DOHH2 (cell line): ENCODE results near the gene PSMD3.

Experiments used
- H3F3A ChIP-seq: fragments of 200-600 bp; sonication (generic), shearing (Covaris generic); 2 replicates; pipeline ENCODE4 v1.6.0; 2016; ENCODE audit warnings: antibody characterized with exemption, mild to moderate bottlenecking; ENCODE audit not compliant: control insufficient read depth, insufficient read depth
- H3K27ac ChIP-seq: fragments of 200-600 bp; sonication (generic); 2 replicates; pipeline ENCODE4 v1.5.1; 2014; ENCODE audit warnings: low read depth, mild to moderate bottlenecking, low read length, moderate library complexity
- H3K27me3 ChIP-seq: fragments of 200-600 bp; sonication (generic); 2 replicates; pipeline ENCODE4 v1.6.1; 2014; ENCODE audit warnings: mild to moderate bottlenecking, low read length, mixed read lengths; ENCODE audit not compliant: control insufficient read depth
- H3K36me3 ChIP-seq: fragments of 200-600 bp; sonication (generic); 2 replicates; pipeline ENCODE4 v1.6.1; 2014; ENCODE audit warnings: mild to moderate bottlenecking, low read length, moderate library complexity, mixed read lengths; ENCODE audit not compliant: control insufficient read depth
- H3K4me1 ChIP-seq: fragments of 200-600 bp; sonication (generic); 2 replicates; pipeline ENCODE4 v1.6.1; 2014; ENCODE audit warnings: mild to moderate bottlenecking, low read length, mixed read lengths; ENCODE audit not compliant: control insufficient read depth
- H3K4me2 ChIP-seq: fragments of 200-600 bp; sonication (generic); 2 replicates; pipeline ENCODE4 v1.6.0; 2014; ENCODE audit warnings: mild to moderate bottlenecking, low read length, moderate library complexity
- H3K4me3 ChIP-seq: fragments of 200-600 bp; sonication (generic); 2 replicates; pipeline ENCODE4 v1.5.1; 2014; ENCODE audit warnings: mild to moderate bottlenecking, low read length, mixed read lengths
- H3K79me2 ChIP-seq: fragments of 200-600 bp; sonication (generic); 2 replicates; pipeline ENCODE4 v1.6.1; 2014; ENCODE audit warnings: mild to moderate bottlenecking, low read length, mixed read lengths; ENCODE audit not compliant: control insufficient read depth
- H3K9me2 ChIP-seq: fragments of 200-600 bp; sonication (generic); replicated peaks from 2 replicates; pipeline ENCODE4 v1.6.1; 2014; ENCODE audit warnings: mild to moderate bottlenecking, low read length, mixed read lengths; ENCODE audit not compliant: control insufficient read depth
- H3K9me3 ChIP-seq: fragments of 200-600 bp; sonication (generic); 2 replicates; pipeline ENCODE4 v1.6.1; 2014; ENCODE audit warnings: antibody characterized with exemption, low read length, mixed read lengths; ENCODE audit not compliant: control insufficient read depth, insufficient read depth
- H4K20me1 ChIP-seq: fragments of 200-600 bp; sonication (generic); 2 replicates; pipeline ENCODE4 v1.6.0; 2014; ENCODE audit warnings: low read depth, mild to moderate bottlenecking, antibody characterized with exemption, low read length, moderate library complexity; ENCODE audit not compliant: control insufficient read depth, insufficient read depth
- CTCF ChIP-seq: fragments of 200-600 bp; sonication (generic); IDR thresholded peaks from one replicate; pipeline ENCODE4 v1.5.1; 2014; ENCODE audit warnings: antibody characterized with exemption, mild to moderate bottlenecking, low read depth, low read length; ENCODE audit not compliant: poor library complexity, severe bottlenecking
- EZH2phosphoT487 ChIP-seq: fragments of 200-600 bp; sonication (generic); IDR thresholded peaks from 2 replicates; pipeline ENCODE4 v1.6.1; 2017; ENCODE audit warnings: borderline replicate concordance, mild to moderate bottlenecking, antibody characterized with exemption, low read length, moderate library complexity, mixed read lengths

Gene PSMD3

GRCh38 chr17:39950871-39951348 is 29.7 kb upstream of the PSMD3 start:
- no peak overlapping the region for H3K27ac ChIP-seq
- no peak overlapping the region for H3K4me2 ChIP-seq
- H4K20me1 ChIP-seq: no peaks in the 10 kb centered on the region
- H3K4me1 ChIP-seq: peaks cover 23% of the 10 kb centered on the region
- TF ChIP-seq EZH2phosphoT487 (no peak), CTCF (no peak)
- H3K36me3 ChIP-seq: no peaks in the 10 kb centered on the region
- peaks cover 4% of the 10 kb centered on the region; the same call in 1 of the 2 replicates for H3F3A ChIP-seq
- H3K9me2 ChIP-seq: no peaks in the 10 kb centered on the region
- no peaks in the 10 kb centered on the region for H3K79me2 ChIP-seq
- no peaks in the 10 kb centered on the region for H3K9me3 ChIP-seq
- peaks cover 5% of the 10 kb centered on the region for H3K27me3 ChIP-seq
- H3K4me3 ChIP-seq: no peak overlapping the region

- peak overlapping the region; percentile 95 for H3K4me2 ChIP-seq
- no peaks in the 10 kb centered on the region for H3K9me3 ChIP-seq
- no peaks in the 10 kb centered on the region for H3K9me2 ChIP-seq
- H3K27me3 ChIP-seq: peaks cover 5% of the 10 kb centered on the region
- peaks cover 23% of the 10 kb centered on the region for H3K4me1 ChIP-seq
- H4K20me1 ChIP-seq: no peaks in the 10 kb centered on the region
- TF ChIP-seq CTCF (no peak), EZH2phosphoT487 (no peak)
- H3K36me3 ChIP-seq: no peaks in the 10 kb centered on the region
- peak overlapping the region; percentile 73 for H3K4me3 ChIP-seq
- peaks cover 4% of the 10 kb centered on the region; the same call in 1 of the 2 replicates for H3F3A ChIP-seq
- H3K27ac ChIP-seq: no peak overlapping the region
- H3K79me2 ChIP-seq: no peaks in the 10 kb centered on the region
Measured at GRCh38 chr17:39951924-39952679, 28.5 kb upstream of the PSMD3 start.

GRCh38 chr17:39952680-39953470 is 27.7 kb upstream of the PSMD3 start:
- Histone ChIP-seq H3K4me3 (peak overlapping the region; percentile 86), H3K79me2 (no peaks in the 10 kb centered on the region), H3K4me2 (peak overlapping the region; percentile 98), H3F3A (peaks cover 4% of the 10 kb centered on the region; the same call in 1 of the 2 replicates), H3K9me2 (no peaks in the 10 kb centered on the region), H3K36me3 (no peaks in the 10 kb centered on the region), H4K20me1 (no peaks in the 10 kb centered on the region), H3K27me3 (peaks cover 5% of the 10 kb centered on the region), H3K9me3 (no peaks in the 10 kb centered on the region), H3K27ac (peak overlapping the region; percentile 17; the same call in 1 of the 2 replicates), H3K4me1 (peaks cover 23% of the 10 kb centered on the region)
- no peak for TF ChIP-seq EZH2phosphoT487
- no peak for TF ChIP-seq CTCF
